OCI-LY7 (cell line): ENCODE measurements around the gene LRIG2. TPM values are rescaled to one million over a fixed set of nuclear protein-coding genes. Genes with fewer than 3 reads are reported as not detected.

ENCODE experiments used
- BruUV-seq: library from RNA; stranded (reverse); fragments of 400-500 nt; replicated peaks from 2 replicates; lab custom pipeline; 2021; lab: Mats Ljungman, UMichigan
- CTCF ChIA-PET: fragments of 300-600 bp; sonication (Branson Sonifier 250); formaldehyde crosslinking; loops from one replicate; lab custom pipeline; 2022; ENCODE audit warnings: antibody characterized with exemption; ENCODE audit not compliant: unreplicated experiment; lab: Charles Lee
- POLR2A ChIA-PET: fragments of 300-600 bp; sonication (Branson Sonifier 250); formaldehyde crosslinking; loops from one replicate; lab custom pipeline; 2022; ENCODE audit warnings: antibody characterized with exemption; lab: Charles Lee
- DNase-seq: peaks from one replicate; pipeline ENCODE4 v3.0.0-alpha.2; 2015; ENCODE audit warnings: low spot score
- H2AFZ ChIP-seq: fragments of 200-600 bp; sonication (generic), shearing (Covaris generic); 2 replicates; pipeline ENCODE4 v1.6.1; 2014; ENCODE audit warnings: mild to moderate bottlenecking, antibody characterized with exemption, low read length, moderate library complexity
- H3K27ac ChIP-seq: fragments of 200-600 bp; sonication (generic); 2 replicates; pipeline ENCODE4 v1.5.1; 2014; ENCODE audit warnings: mixed run types, low read depth, mild to moderate bottlenecking, moderate library complexity, low read length, inconsistent platforms; ENCODE audit not compliant: poor library complexity, severe bottlenecking
- H3K36me3 ChIP-seq: fragments of 200-600 bp; sonication (generic); 2 replicates; pipeline ENCODE4 v1.6.1; 2014; ENCODE audit warnings: mild to moderate bottlenecking, antibody characterized with exemption, low read length, moderate library complexity, mixed read lengths; ENCODE audit not compliant: insufficient read depth
- H3K4me1 ChIP-seq: fragments of 200-600 bp; sonication (generic); 2 replicates; pipeline ENCODE4 v1.5.1; 2014; ENCODE audit warnings: mild to moderate bottlenecking, low read length; ENCODE audit not compliant: insufficient read depth, poor library complexity, severe bottlenecking
- H3K4me2 ChIP-seq: fragments of 200-600 bp; sonication (generic); 2 replicates; pipeline ENCODE4 v1.6.1; 2014; ENCODE audit warnings: mild to moderate bottlenecking, low read length
- H3K4me3 ChIP-seq: fragments of 200-600 bp; sonication (generic); 2 replicates; pipeline ENCODE4 v1.5.1; 2014; ENCODE audit warnings: mild to moderate bottlenecking, low read depth, low read length; ENCODE audit not compliant: poor library complexity, severe bottlenecking
- H3K79me2 ChIP-seq: fragments of 200-600 bp; sonication (generic); 2 replicates; pipeline ENCODE4 v1.6.1; 2016; ENCODE audit warnings: low read depth, mild to moderate bottlenecking, low read length, moderate library complexity, mixed read lengths; ENCODE audit not compliant: insufficient read depth
- H3K9me2 ChIP-seq: fragments of 200-600 bp; sonication (generic); 2 replicates; pipeline ENCODE4 v1.6.1; 2016; ENCODE audit warnings: mild to moderate bottlenecking, low read length, mixed read lengths; ENCODE audit not compliant: insufficient read depth
- H3K9me3 ChIP-seq: fragments of 200-600 bp; sonication (generic); 2 replicates; pipeline ENCODE4 v1.6.1; 2014; ENCODE audit warnings: mild to moderate bottlenecking, mixed run types, low read length, mixed read lengths
- H4K20me1 ChIP-seq: fragments of 200-600 bp; sonication (generic); 2 replicates; pipeline ENCODE4 v1.6.1; 2014; ENCODE audit warnings: mild to moderate bottlenecking, antibody characterized with exemption, low read length, moderate library complexity, mixed read lengths; ENCODE audit not compliant: insufficient read depth
- CTCF ChIP-seq: fragments of 200-600 bp; sonication (generic); conservative IDR thresholded peaks from 2 replicates; pipeline ENCODE4 v1.5.1; 2014; ENCODE audit warnings: mild to moderate bottlenecking, antibody characterized with exemption, low read length, moderate library complexity, mixed read lengths
- EZH2phosphoT487 ChIP-seq: fragments of 200-600 bp; sonication (generic); IDR thresholded peaks from 2 replicates; pipeline ENCODE4 v1.6.1; 2018; ENCODE audit warnings: low read depth, borderline replicate concordance, mild to moderate bottlenecking, mixed run types, antibody characterized with exemption, low read length, moderate library complexity, mixed read lengths
- intact Hi-C: fragments of 100-400 bp; cut with micrococcal nuclease; formaldehyde crosslinking; loops from one replicate; pipeline ENCODE4 v1.10.0; 2022; ENCODE audit not compliant: unreplicated experiment
- total RNA-seq, 2 experiments: library from RNA; depleted of rRNA in 1 of 2; stranded (reverse); fragments of >200 nt in 1 of 2; shearing (Covaris generic) in 1 of 2; gene quantifications; 2 replicates each; pipeline ENCODE4 v1.2.3, GENCODE V29; 2014 to 2022

Gene LRIG2
- total RNA-seq, 2 experiments from 2014 or later = 11.6 to 16.7 TPM

- ChIA-PET CTCF (no interaction called here), POLR2A (interaction anchor here (0.6 to 0.7 kb wide), 4 partner anchors 9 to 329 kb away, joined by 3 to 7 read pairs (median 3); no protein-coding TSS in a partner anchor)
- intact Hi-C loops = no loop called here
- H3K27ac ChIP-seq = no peak overlapping the region
- H3K9me2 ChIP-seq = no peaks in the 10 kb centered on the region
- no peak overlapping the region for H3K4me2 ChIP-seq
- H2AFZ ChIP-seq = no peak overlapping the region
- H3K36me3 ChIP-seq = peaks cover 77% of the 10 kb centered on the region
- H4K20me1 ChIP-seq = no peaks in the 10 kb centered on the region
- TF ChIP-seq CTCF (no peak), EZH2phosphoT487 (no peak)
- no peaks in the 10 kb centered on the region for H3K4me1 ChIP-seq
- no TSS peak for BruUV-seq
- H3K79me2 ChIP-seq = peaks cover under 1% of the 10 kb centered on the region; the same call in 1 of the 2 replicates
- no peak overlapping the region for H3K4me3 ChIP-seq
- no peak for DNase-seq
- no peaks in the 10 kb centered on the region for H3K9me3 ChIP-seq
These were observed 21.5 kb downstream of the LRIG2 start for GRCh38 chr1:113094506-113094905.

- no peak overlapping the region for H3K27ac ChIP-seq
- no peaks in the 10 kb centered on the region for H3K79me2 ChIP-seq
- ChIA-PET POLR2A (interaction anchor here (0.7 kb wide), 1 partner anchor 8 kb away, joined by 3 read pairs; no protein-coding TSS in a partner anchor), CTCF (interaction anchor here (0.8 kb wide), 1 partner anchor 23 kb away, joined by 4 read pairs; the partner anchor contains the start of gene LRIG2)
- BruUV-seq = no TSS peak
- no peak for TF ChIP-seq CTCF
- no peak for TF ChIP-seq EZH2phosphoT487
- no peaks in the 10 kb centered on the region for H3K9me2 ChIP-seq
- no peaks in the 10 kb centered on the region for H4K20me1 ChIP-seq
- no peaks in the 10 kb centered on the region for H3K9me3 ChIP-seq
- peaks cover 86% of the 10 kb centered on the region for H3K36me3 ChIP-seq
- no peak for DNase-seq
- no peak overlapping the region for H3K4me3 ChIP-seq
- H2AFZ ChIP-seq = no peak overlapping the region
- no peak overlapping the region for H3K4me2 ChIP-seq
- intact Hi-C loops = no loop called here
- no peaks in the 10 kb centered on the region for H3K4me1 ChIP-seq
These were observed 22.9 kb downstream of the LRIG2 start for GRCh38 chr1:113095790-113096455.

- no TSS peak for BruUV-seq
- intact Hi-C loops = no loop called here
- ChIA-PET CTCF (interaction anchor here (0.8 kb wide), 1 partner anchor 24 kb away, joined by 4 read pairs; the partner anchor contains the start of gene LRIG2), POLR2A (no interaction called here)
- H3K9me3 ChIP-seq = no peaks in the 10 kb centered on the region
- no peaks in the 10 kb centered on the region for H4K20me1 ChIP-seq
- no peaks in the 10 kb centered on the region for H3K4me1 ChIP-seq
- TF ChIP-seq EZH2phosphoT487 (no peak), CTCF (no peak)
- no peak overlapping the region for H2AFZ ChIP-seq
- no peak overlapping the region for H3K27ac ChIP-seq
- peaks cover 92% of the 10 kb centered on the region for H3K36me3 ChIP-seq
- H3K4me3 ChIP-seq = no peak overlapping the region
- no peak for DNase-seq
- no peaks in the 10 kb centered on the region for H3K9me2 ChIP-seq
- H3K79me2 ChIP-seq = no peaks in the 10 kb centered on the region
- H3K4me2 ChIP-seq = no peak overlapping the region
These were observed 23.5 kb downstream of the LRIG2 start for GRCh38 chr1:113096493-113096892.
